ENCODE data around the gene OBP2B. TPM values are rescaled to one million over a fixed set of nuclear protein-coding genes. Genes with fewer than 3 reads are reported as not detected.
"Not testable (repeated sequence)": the region's sequence is repeated elsewhere in the genome, so short reads cannot be mapped to it uniquely, and the experiment has no call there.

Gene OBP2B, protein sequence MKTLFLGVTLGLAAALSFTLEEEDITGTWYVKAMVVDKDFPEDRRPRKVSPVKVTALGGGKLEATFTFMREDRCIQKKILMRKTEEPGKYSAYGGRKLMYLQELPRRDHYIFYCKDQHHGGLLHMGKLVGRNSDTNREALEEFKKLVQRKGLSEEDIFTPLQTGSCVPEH
- total RNA-seq, result 0.30 TPM

DNA sequence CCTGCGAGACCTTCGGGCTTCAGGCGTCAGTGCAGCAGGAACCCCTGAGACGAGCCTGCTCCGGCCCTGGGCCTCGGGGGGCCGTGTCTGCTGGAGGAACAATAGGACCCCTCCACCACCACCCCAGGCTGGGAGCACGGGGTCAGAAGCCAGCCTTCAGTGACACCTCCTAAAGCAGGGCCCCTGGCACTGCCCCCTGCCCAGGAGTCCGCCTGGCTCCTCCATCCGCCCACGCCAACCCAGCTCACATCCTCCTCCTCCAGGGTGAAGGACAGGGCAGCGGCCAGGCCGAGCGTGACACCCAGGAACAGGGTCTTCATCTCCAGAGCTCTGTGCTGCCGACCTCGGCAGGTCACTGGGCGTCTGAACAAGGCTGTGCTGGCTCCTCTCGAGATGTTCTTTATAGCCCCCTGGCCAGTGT, at the start of gene OBP2B:
Gene OBP2B, minus strand, starts transcription at position 371 of the 421 bp plus-strand sequence. Its CDS starts 51 bp downstream, at position 320.
- not testable (repeated sequence) for DNase-seq

DNA sequence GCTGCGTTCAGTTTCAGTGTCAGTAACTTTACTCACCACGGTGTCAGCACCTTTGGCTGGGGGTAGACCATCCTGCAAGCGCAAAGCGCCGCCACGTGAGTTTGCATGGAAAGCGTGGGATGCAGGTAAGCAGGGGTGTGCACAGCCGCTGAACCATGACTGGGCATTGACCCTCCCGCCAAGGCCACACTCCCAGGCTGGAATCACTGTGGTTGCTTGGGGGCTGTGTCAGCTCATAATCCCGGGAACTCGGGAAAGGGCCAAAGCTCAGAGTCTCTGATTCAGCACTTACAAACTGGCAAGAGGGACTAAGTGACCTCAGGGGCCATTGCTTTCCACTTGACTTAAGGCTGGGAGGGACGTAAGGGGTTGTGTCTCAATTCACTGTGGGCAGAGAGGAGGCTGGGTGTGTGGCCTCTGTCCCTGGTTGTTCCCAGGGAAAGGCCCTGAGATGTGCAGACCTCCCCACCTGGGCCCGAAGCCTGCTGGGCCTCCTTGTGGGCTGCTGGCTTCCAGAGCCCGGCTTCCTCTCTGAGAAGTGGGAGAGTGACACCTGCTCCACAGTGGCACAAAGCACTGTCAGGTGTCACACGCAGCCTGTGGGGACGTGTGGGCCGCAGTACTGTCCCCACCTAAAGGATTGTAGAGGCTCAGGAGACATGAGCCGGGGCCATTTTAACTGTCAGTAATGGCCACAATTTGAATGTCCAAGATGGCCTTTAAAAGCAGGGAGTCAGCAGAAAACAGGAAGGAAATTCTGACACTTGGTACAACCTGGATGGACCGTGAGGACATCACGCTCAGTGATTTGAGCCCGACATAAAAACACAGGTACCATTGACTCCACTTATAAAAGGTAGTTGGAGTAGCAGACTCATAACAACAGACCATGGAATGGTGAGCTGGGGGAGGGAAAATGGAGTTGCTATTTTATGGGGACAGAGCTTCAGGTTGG, 49.3 kb upstream of the OBP2B start:
- DNase-seq, result no peak

DNA sequence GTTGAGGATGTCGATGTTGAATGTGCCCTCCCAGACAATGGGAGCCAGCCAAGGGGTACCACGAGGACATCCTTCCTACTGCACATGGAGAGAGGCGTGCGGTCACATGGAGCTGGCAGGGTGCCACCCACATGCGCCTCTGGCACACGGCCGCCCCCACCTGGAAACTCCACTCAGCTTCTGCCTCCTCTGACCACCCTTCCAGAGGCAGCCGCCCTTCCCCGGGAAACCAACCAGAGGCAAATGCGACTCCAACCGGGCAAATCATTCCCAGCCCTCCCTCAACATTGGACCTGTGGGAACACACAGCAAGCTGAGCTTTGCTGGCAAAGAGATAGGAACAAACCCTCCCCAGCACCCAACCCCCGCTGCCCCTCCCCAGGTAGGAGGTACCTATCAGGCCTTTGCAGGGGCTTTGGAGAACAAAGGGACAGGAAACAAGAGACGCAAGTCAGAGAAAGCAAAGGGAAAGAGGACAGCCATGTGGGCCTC, 48.5 kb upstream of the OBP2B start:
- no peak for DNase-seq

DNA sequence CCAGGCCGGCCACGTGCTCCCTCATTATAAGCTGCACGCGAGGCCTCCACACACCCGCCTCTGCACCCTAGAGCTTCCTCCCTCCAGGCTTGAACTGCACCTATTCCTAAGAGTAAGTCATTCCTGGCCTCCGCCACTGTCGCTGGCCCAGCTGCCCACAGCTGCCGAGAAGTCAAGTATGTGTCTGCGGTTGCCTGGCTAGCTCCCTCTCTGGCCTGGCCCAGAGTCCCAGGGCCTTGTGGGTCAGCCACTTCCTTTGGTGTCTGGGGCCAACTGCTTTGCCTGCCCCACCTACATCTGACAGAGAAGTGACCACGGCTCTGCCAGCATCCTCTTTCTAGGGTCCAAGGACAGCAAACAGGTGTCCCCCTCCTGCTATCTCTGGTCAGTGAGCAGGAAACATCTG, 47.6 kb upstream of the OBP2B start:
- DNase-seq, result no peak

DNA sequence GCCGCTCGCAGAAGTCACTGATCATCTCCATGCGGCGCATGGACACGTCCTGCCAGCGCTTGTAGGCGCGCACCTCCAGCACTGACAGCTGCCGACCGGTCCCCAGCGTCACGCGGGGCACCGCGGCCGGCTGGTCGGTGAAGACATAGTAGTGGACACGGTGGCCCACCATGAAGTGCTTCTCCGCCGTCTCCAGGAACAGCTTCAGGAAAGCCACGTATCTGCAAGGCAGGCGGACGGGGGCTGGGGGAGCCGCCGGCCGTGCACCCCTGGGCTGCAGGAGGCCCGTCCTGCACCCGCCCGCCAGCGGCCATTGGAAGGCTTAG, 47.0 kb upstream of the OBP2B start:
- no peak for DNase-seq

DNA sequence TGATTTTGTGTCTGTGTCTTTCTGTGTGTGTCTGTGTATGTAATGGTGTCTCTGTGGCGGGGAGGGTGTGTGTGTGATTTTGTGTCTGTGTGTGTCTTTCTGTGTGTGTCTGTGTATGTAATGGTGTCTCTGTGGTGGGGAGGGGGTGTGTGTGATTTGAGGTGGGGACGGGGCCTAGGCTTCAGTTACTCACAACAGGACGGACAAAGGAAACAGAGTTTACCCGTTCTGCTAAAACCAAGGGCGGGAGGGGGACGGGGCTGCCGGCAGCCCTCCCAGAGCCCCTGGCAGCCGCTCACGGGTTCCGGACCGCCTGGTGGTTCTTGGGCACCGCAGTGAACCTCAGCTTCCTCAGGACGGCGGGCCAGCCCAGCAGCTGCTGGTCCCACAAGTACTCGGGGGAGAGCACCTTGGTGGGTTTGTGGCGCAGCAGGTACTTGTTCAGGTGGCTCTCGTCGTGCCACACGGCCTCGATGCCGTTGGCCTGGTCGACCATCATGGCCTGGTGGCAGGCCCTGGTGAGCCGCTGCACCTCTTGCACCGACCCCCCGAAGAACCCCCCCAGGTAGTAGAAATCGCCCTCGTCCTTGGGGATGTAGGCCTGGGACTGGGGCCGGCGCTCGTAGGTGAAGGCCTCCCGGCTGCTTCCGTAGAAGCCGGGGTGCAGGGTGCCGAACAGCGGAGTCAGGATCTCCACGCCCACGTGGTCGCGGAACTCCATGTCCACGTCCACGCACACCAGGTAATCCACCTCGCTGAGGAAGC, 46.5 kb upstream of the OBP2B start:
- no peak for DNase-seq

DNA sequence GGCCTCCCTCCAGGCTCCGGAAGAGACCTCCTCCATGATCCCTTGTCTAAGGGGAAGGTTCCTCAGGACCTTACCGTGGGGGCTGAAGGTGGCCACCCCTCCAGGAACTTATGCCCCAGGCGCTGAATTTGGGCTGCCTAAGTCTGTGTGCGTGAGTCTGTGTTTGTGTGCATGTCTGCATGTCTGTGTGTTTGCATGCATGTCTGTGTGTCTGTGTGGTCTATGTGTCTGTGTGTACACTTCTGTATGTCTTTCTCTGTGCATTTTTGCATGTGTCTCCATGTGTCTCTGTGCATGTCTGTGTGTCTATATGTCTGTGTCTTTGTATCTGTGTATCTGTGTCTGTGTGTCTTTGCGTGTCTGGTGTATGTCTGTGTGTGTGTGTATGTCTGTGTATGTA, 45.4 kb upstream of the OBP2B start:
- no peak for DNase-seq

DNA sequence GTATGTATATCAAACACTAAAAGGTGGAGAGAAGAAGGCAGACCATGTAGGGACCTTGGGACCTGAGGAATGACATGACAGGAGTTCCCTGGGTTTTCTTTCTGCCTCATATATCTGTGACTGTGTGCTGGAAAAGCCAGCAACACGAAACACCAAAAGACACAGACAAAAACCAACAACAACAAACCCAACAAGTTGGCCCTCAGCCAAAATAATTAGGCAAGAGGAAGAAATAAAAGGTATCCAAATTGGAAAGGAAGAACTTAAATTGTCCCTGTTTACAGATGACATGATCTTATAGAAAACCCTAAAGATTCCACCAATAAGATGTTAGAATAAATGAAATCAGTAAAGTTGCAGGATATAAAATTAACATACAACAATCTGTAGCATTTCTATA, 44.2 kb upstream of the OBP2B start:
- DNase-seq, result no peak

DNA sequence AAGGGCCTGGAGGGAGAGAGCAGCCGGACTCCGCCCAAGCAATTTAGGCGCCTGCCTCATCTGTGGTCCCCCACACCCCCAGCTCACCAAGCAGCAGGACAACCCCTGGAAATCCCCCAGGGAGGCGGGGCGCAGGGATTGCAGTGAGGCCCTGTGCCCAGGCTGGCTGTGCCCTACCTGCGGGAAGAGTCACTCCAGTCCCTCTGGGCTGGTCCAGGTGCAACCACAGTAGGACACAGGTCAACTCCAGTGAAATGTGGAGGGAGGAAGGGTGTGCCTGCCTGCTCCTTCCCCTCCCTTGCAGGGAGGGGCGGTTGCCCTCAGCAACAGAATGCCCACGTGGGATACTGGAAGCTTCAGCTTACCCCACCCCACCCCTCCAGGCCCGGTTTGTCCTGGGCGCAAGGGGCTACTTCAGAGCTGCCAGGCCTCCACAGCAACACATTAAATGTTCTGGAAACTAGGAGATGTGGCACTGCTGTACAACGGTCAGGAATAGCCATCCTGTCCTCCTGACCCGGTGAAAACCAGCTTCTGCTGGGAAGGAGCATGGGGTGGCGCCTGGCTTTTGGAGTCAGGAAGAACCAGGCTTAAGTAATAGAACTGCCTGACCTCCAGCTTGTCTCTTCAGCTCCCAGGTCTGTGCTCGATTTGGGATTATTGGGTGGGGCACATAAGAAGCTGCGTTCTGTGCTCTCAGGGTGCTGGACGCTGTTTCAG, 43.4 kb upstream of the OBP2B start:
- DNase-seq, result no peak

DNA sequence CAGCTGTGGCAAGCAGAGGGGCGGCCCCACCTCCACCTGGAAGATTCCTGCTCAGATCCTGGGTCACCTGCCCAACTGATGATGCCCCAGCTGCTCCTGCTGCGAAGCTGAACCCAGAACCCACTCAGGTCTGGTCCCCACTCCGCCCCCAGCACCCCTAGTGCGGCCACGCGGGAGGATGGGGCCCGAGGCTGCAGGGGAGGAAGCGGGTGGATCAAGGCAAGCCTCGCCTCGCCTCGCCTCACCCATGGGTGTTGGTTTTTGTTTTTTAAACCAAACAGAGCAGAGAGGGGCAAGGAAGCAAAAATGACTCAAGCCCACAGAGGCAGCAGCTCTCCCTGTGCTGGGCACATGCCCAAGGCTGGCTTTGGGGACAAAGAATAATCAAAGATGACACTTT, 42.7 kb upstream of the OBP2B start:
- DNase-seq, result no peak

DNA sequence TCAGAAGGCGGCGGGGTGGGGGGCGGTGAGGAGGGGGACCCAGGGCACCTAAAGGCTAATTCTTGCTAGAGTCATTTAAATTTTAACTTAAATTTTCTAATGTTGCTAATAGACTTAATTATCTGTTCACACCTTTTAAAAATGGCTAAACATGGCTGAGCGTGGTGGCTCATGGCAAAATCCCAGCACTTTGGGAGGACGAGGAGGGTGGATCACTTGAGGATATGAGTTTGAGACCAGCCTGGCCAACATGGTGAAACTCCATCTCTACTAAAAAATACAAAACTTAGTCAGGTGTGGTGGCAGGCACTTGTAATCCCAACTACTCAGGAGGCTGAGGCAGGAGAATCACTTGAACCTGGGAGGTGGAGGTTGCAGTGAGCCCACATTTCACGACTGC, 42.2 kb upstream of the OBP2B start:
- not testable (repeated sequence) for DNase-seq

DNA sequence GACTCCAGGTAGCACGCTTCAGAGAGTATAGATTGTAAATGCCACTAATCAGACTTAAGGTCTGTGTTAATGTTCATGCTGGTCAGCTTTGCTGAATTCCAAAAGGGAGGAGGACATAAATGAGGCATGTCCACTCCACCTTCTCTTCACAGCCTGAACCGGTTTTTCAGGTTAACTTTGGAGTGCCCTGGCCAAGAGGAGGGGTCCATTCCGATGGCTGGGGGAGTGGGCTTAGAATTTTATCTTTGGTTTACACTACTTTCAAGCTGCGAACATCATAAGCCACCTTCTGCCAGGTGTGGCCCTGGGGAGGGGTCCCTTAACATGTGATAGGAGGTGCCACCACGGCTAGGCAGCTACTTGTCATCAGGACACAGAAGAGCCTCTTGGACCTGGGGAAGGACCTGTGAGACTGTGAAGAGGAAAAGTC, 41.7 kb upstream of the OBP2B start:
- DNase-seq, result no peak

DNA sequence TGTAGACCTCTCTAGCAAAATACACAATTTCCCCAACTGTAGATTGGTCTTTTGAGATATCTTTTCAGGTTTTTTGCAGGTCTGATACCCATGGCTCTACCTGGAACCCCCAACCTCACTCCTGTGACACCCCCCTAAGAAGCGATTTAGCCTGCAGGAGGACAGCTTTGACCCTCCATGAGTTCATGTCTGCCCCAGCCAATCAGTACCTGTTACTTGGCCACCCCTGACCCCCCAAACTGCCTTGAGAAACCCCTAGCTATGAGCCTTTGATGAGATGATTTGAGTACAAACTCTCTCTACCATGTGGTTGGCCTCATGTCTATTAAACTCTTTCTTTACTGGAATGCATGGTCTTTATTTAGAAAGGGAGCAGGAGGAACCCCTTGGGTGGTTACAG, 40.3 kb upstream of the OBP2B start:
- no peak for DNase-seq

DNA sequence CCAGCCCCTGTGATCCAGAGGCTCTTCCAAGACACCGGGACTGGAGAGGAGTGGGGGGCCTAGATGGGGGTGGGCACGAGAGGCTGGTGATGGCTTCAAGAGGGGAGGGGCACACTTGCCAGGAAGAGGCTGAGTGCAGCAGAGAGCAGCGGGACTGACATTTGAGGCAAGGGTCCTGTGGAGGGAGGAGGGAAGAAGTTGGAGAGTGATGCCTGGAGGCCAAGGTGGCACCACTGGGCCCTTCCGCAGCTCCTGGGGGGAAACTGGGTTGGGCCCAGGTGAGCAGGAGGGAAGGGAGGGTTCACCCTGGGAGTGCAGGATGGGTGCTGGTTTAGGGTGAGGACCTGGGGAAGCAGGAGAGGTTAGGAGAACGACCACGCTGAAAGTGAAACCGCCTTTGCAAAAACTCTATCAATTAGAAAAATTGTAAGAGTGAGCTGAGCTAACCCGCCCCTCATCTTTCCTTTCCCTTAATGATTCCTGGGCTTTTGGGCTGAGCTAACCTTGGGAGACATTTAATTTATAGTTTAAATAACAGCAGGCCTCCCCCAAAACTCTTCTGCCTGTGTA, 39.8 kb upstream of the OBP2B start:
- no peak for DNase-seq

DNA sequence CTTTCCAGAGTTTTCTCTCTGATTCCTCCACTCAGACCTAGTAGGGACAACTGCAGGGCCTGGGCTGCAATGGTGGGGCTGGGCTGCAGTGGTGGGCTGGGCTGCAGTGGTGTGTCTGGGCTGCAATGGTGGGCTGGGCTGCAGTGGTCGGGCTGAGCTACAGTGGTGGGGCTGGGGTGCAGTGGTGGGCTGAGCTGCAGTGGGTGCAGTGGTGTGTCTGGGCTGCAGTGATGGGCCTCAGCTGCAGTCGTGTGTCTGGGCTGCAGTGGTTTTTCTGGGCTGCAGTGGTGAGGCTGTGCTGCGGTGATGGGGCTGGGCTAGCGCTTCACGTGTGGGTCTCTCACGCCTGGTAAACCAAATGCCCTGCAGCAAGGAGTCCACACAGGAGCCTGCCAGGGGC, 38.6 kb upstream of the OBP2B start:
- DNase-seq, result no peak

DNA sequence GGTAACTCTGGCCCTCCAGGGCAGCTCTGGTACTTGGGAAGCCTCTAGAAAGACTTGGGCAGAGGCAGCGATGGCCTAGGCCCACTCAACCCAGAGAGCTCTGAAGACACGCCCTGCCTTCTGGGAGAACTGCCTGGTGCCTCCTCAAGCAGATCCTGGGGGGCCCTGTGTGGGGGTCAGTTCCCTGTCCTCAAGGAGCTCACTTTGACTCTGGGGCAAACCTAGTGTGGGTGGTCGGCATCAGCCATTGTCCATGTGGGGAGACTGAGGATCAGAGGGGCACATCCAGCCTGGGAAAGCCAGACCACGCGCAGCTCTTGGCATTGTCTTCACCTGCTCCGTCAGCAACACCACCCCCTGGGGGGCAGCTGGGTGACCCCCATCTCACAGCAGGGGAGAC, 37.9 kb upstream of the OBP2B start:
- DNase-seq, result no peak

DNA sequence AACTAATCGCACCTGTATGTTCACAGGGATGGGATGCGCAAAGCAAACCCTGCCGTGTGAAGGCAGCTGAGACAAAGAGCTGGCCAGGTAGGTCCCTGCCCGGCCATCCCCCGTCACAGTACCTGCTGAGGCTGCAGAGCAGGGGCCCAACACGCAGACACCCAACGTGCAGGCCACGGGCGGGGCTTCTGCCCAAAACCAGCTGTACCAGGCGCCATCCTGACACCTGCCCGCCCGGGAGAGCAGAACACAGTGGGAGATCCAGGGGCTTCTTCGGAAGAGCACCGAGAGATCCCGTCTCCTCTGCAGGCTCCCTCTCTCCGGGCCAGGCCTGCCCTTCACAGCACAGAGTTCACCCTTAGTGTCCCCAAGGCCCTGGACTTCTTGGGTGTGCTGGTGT, 37.5 kb upstream of the OBP2B start:
- DNase-seq, result no peak

DNA sequence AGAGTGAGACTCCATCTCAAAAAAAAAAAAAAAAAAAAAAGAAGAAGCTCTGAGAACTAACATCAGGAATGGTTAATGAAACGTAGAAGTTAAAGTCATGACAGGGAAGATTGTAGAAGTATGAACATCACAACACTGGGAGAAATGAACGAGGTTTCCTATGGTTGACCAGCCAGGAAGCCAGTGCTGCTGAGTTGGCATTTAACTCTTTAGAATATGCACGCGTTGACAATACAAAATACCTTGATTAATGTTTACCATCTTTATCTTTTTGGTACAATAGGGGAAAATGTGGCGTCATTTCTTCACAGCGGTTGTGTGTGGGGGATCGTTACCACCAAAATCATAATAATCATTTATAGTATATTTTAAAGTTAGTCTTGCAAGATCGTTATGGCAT, 33.9 kb upstream of the OBP2B start:
- DNase-seq, result no peak

DNA sequence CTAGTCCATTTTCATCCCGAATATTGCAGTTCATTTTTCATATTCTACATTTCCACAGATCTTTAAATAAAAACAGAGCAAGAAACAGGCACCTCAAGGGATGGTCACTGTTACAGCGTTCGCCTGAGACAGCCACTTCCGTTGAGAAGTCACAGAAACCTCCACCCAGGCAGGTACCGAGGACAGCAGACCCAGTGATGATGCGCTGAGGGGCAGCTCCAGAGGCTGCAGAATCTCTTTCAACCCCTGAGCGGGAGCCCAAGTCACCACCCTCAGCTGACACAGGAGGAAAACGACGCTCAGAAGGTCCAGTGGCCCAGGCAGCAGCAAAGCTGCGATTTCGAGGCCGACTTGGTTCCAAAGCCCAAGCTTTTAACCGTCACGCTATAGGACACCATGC, 33.2 kb upstream of the OBP2B start:
- no peak for DNase-seq

DNA sequence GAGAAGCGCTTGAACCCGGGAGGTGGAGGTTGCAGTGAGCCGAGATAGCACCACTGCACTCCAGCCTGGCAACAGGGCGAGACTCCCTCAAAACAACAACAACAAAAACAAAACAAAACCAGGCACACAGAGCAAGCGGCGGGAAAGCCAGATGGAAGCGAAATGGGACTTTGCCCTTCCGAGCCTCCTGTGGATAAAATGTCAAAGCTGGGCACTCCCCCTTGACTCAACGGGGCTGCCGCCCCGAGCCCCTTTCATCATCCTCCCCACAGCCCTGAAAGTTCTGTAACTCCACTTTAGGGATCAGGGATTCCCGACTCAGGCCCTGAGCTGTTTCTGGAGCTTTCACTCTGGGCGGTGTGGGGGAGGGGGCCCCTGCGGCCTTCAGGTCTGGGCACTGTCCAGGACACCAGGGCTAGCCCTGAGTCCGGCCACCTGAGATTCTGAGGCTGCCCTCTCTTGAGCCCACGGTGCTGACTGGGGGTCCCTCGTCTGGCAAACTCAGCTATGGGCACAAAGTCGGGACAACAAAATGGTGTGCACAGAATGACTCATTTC, 30.6 kb upstream of the OBP2B start:
- DNase-seq, result no peak

DNA sequence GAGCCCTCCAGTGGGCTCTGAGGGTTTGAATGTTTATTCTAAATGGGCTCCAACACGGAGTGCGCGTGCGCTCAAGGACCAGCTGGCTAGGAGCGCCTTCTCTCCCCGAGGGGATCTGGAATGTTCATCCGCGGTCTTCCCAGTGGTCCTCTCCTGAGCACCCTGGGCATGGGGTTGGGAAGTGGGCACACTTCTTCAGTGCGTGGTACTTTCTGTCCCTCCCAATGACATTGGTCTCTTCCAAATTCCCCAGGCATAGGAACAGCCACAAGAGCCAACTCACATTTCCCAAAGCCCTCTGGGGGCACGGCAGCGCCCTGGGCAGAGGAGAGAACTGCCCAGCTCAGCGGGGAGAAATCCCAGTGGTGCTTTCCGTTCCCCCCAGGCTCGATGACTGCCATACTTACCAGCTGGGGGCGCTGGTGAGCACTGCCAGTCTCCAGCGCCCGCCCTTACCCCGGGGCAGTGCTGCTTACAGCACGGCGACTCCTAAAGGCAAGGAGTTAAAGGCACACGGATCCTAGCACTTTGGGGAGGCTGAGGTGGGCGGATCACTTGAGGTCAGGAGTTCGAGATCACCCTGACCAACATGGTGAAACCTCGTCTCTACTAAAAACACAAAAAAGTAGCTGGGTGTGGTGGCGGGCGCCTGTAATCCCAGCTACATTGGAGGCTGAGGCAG, 29.9 kb upstream of the OBP2B start:
- no peak for DNase-seq

Measured in skin of body (tissue), 2 donors.